OCI-LY1 (cell line): ENCODE results near the gene MCTP1.

Source experiments
- H2AFZ ChIP-seq: fragments of 200-600 bp; sonication (generic), shearing (Covaris generic); 2 replicates; pipeline ENCODE4 v1.6.0; 2014; ENCODE audit warnings: antibody characterized with exemption, mild to moderate bottlenecking, low read length
- H3F3A ChIP-seq: fragments of 200-600 bp; sonication (generic), shearing (Covaris generic); 2 replicates; pipeline ENCODE4 v1.6.0; 2014; ENCODE audit warnings: mild to moderate bottlenecking, antibody characterized with exemption, low read length, moderate library complexity; ENCODE audit not compliant: insufficient read depth
- H3K27ac ChIP-seq: fragments of 200-600 bp; sonication (generic); 2 replicates; pipeline ENCODE4 v1.5.1; 2014; ENCODE audit warnings: low read length, mixed run types, mild to moderate bottlenecking, low read depth; ENCODE audit not compliant: poor library complexity, severe bottlenecking
- H3K27me3 ChIP-seq: fragments of 200-600 bp; sonication (generic); 2 replicates; pipeline ENCODE4 v1.6.0; 2014; ENCODE audit warnings: antibody characterized with exemption, mild to moderate bottlenecking, low read length, moderate library complexity; ENCODE audit not compliant: insufficient read depth
- H3K36me3 ChIP-seq: fragments of 200-600 bp; sonication (generic); 2 replicates; pipeline ENCODE4 v1.6.1; 2014; ENCODE audit warnings: mild to moderate bottlenecking, antibody characterized with exemption, low read length, moderate library complexity, mixed read lengths; ENCODE audit not compliant: insufficient read depth
- H3K4me1 ChIP-seq: fragments of 200-600 bp; sonication (generic); 2 replicates; pipeline ENCODE4 v1.5.1; 2014; ENCODE audit warnings: mild to moderate bottlenecking, low read length, moderate library complexity; ENCODE audit not compliant: insufficient read depth, severe bottlenecking
- H3K4me2 ChIP-seq: fragments of 200-600 bp; sonication (generic), shearing (Covaris generic); 2 replicates; pipeline ENCODE4 v1.6.1; 2014; ENCODE audit warnings: low read length
- H3K4me3 ChIP-seq: fragments of 200-600 bp; sonication (generic); 2 replicates; pipeline ENCODE4 v1.5.1; 2014; ENCODE audit warnings: low read length, low read depth, mild to moderate bottlenecking, mixed read lengths; ENCODE audit not compliant: poor library complexity, severe bottlenecking
- H3K79me2 ChIP-seq: fragments of 200-600 bp; shearing (Covaris generic); 2 replicates; pipeline ENCODE4 v1.6.1; 2016; ENCODE audit warnings: mixed run types, low read length, mixed read lengths; ENCODE audit not compliant: insufficient read depth
- H3K9ac ChIP-seq: fragments of 200-600 bp; sonication (generic), shearing (Covaris generic); 2 replicates; pipeline ENCODE4 v1.6.1; 2014; ENCODE audit warnings: mild to moderate bottlenecking, low read length, mixed read lengths
- H3K9me2 ChIP-seq: fragments of 200-600 bp; sonication (generic), shearing (Covaris generic); 2 replicates; pipeline ENCODE4 v1.6.1; 2014; ENCODE audit warnings: low read depth, mild to moderate bottlenecking, low read length, mixed read lengths
- H3K9me3 ChIP-seq: fragments of 200-600 bp; shearing (Covaris generic); 2 replicates; pipeline ENCODE4 v1.6.1; 2014; ENCODE audit warnings: low read length, mixed read lengths
- H4K20me1 ChIP-seq: fragments of 200-600 bp; sonication (generic), shearing (Covaris generic); 2 replicates; pipeline ENCODE4 v1.6.0; 2016; ENCODE audit warnings: mild to moderate bottlenecking, low read length; ENCODE audit not compliant: insufficient read depth
- CTCF ChIP-seq: fragments of 200-600 bp; sonication (generic), shearing (Covaris generic); IDR thresholded peaks from 2 replicates; pipeline ENCODE4 v1.5.1; 2017; ENCODE audit warnings: mild to moderate bottlenecking, antibody characterized with exemption, low read length, moderate library complexity, mixed read lengths
- EZH2 ChIP-seq: fragments of 200-600 bp; sonication (generic), shearing (Covaris generic); IDR thresholded peaks from 2 replicates; pipeline ENCODE4 v1.8.0; 2017; ENCODE audit warnings: borderline replicate concordance, mixed run types, mild to moderate bottlenecking, antibody characterized with exemption, low read length, moderate library complexity, mixed read lengths

Gene MCTP1

GRCh38 chr5:94906750-94907149, 378.1 kb downstream of the MCTP1 start:
- Histone ChIP-seq H3K4me1 (no peaks in the 10 kb centered on the region), H3K79me2 (no peaks in the 10 kb centered on the region), H3K9ac (no peak overlapping the region), H3K27ac (no peak overlapping the region), H3K4me3 (no peak overlapping the region), H3F3A (peaks cover 5% of the 10 kb centered on the region; the same call in 1 of the 2 replicates), H3K9me2 (no peaks in the 10 kb centered on the region), H2AFZ (no peak overlapping the region), H4K20me1 (no peaks in the 10 kb centered on the region), H3K27me3 (no peaks in the 10 kb centered on the region), H3K9me3 (no peaks in the 10 kb centered on the region), H3K36me3 (no peaks in the 10 kb centered on the region), H3K4me2 (no peak overlapping the region)
- no peak for TF ChIP-seq CTCF
- no peak for TF ChIP-seq EZH2

- Histone ChIP-seq H3K4me3 (no peak overlapping the region), H3K9me3 (no peaks in the 10 kb centered on the region), H3K4me1 (no peaks in the 10 kb centered on the region), H3F3A (peaks cover 5% of the 10 kb centered on the region; the same call in 1 of the 2 replicates), H2AFZ (no peak overlapping the region), H3K9me2 (no peaks in the 10 kb centered on the region), H3K36me3 (no peaks in the 10 kb centered on the region), H3K27ac (no peak overlapping the region), H3K9ac (no peak overlapping the region), H3K79me2 (no peaks in the 10 kb centered on the region), H3K4me2 (no peak overlapping the region), H3K27me3 (no peaks in the 10 kb centered on the region), H4K20me1 (no peaks in the 10 kb centered on the region)
- no peak for TF ChIP-seq CTCF
- TF ChIP-seq EZH2: no peak
Observed at GRCh38 chr5:94903726-94904125, 381.2 kb downstream of the MCTP1 start.

GRCh38 chr5:94901191-94901979, 383.5 kb downstream of the MCTP1 start:
- Histone ChIP-seq H3K4me2 (no peak overlapping the region), H3K4me3 (no peak overlapping the region), H3K4me1 (no peaks in the 10 kb centered on the region), H3K9me3 (no peaks in the 10 kb centered on the region), H3K36me3 (no peaks in the 10 kb centered on the region), H3K9me2 (no peaks in the 10 kb centered on the region), H3K9ac (no peak overlapping the region), H2AFZ (no peak overlapping the region), H3K79me2 (no peaks in the 10 kb centered on the region), H3K27me3 (no peaks in the 10 kb centered on the region), H4K20me1 (no peaks in the 10 kb centered on the region), H3K27ac (no peak overlapping the region), H3F3A (no peaks in the 10 kb centered on the region)
- TF ChIP-seq EZH2 (no peak), CTCF (no peak)
